Esophagus squamous epithelium (tissue), 4 donors: Measurements from ENCODE around the gene SUN3.
"Not testable (repeated sequence)": the region's sequence is repeated elsewhere in the genome, so short reads cannot be mapped to it uniquely, and the experiment has no call there.

Source experiments
- POLR2A ChIP-seq, 4 donors: fragments of 450-650 bp; IDR thresholded peaks; one replicate each; pipeline ENCODE4 v1.6.1; 2017; ENCODE audit warnings: antibody characterized with exemption in 4 of 4, mild to moderate bottlenecking in 4 of 4, moderate library complexity in 3 of 4
- TF ChIP-seq, protein P1 (sequence below), 6 experiments: fragments of 450-650 bp in 4 of 6; fragments of 200-600 bp in 2 of 6; sonication (generic) in 2 of 6; IDR thresholded peaks; one replicate each; pipeline ENCODE4 v1.5.1; 2016 to 2019; ENCODE audit warnings: antibody characterized with exemption in 6 of 6, mild to moderate bottlenecking in 4 of 6, moderate library complexity in 4 of 6

DNA sequence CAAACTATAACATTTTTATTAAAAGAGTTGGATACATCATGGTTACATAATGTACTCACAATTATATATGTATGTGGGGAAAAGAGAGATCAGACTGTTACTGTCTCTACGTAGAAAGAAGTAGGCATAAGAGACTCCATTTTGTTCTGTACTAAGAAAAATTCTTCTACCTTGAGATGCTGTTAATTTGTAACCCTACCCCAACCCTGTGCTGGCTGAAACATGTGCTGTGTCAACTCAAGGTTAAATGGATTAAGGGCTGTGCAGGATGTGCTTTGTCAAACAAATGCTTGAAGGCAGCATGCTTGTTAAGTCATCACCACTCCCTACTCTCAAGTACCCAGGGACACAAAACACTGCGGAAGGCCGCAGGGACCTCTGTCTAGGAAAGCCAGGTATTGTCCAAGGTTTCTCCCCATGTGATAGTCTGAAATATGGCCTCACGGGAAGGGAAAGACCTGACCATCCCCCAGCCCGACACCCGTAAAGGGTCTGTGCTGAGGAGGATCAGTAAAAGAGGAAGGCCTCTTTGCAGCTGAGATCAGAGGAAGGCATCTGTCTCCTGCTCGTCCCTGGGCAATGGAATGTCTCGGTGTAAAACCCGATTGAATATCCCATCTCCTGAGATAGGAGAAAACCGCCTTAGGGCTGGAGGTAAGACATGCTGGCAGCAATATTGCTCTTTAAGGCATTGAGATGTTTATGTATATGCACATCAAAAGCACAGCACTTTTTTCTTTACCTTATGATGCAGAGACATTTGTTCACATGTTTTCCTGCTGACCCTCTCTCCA, 39.1 kb downstream of the SUN3 start:
- TF ChIP-seq, protein P1, sequence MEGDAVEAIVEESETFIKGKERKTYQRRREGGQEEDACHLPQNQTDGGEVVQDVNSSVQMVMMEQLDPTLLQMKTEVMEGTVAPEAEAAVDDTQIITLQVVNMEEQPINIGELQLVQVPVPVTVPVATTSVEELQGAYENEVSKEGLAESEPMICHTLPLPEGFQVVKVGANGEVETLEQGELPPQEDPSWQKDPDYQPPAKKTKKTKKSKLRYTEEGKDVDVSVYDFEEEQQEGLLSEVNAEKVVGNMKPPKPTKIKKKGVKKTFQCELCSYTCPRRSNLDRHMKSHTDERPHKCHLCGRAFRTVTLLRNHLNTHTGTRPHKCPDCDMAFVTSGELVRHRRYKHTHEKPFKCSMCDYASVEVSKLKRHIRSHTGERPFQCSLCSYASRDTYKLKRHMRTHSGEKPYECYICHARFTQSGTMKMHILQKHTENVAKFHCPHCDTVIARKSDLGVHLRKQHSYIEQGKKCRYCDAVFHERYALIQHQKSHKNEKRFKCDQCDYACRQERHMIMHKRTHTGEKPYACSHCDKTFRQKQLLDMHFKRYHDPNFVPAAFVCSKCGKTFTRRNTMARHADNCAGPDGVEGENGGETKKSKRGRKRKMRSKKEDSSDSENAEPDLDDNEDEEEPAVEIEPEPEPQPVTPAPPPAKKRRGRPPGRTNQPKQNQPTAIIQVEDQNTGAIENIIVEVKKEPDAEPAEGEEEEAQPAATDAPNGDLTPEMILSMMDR (IDR thresholded peaks at IDR 0.05), result not testable (repeated sequence)
- TF ChIP-seq POLR2A (IDR thresholded peaks at IDR 0.05), result not testable (repeated sequence)
